ENCODE data around the gene C11orf16.
A peak's percentile ranks its signal among the peaks of the same experiment; 100 is the strongest.
"Not testable (repeated sequence)": the region's sequence is repeated elsewhere in the genome, so short reads cannot be mapped to it uniquely, and the experiment has no call there.

Gene C11orf16, protein sequence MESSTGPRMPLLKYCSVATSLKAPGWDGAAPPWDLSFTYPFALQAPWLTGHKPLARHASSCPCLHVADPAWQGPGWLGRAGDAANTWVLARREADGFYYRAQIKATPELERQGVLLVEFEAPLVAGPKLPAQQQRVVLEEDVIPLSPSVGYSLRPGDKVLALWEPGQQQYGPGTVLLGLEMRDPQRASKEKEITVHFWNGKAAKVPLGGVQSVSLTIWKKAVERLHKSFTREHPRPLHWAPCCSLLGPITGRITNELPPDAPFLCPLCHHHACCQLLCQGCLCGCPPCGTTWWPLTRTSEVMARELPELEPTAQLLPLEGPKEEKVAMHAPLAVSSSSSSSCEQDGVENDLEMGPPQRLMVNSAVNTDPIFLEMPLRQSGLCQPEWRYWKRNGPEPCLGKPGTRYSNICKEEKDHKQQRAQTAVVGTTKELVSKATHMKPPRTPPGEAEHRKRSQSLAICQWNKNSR

GRCh38 chr11:8932564-8933180, at the start of gene C11orf16:
C11orf16 (minus strand) TSS chr11:8932947; CDS start chr11:8932308, 639 bp downstream.
- H3K4me1 ChIP-seq (ENCODE audit: control insufficient read depth in 5 of 5, insufficient read depth in 5 of 5, low read length in 5 of 5): no peaks in the 10 kb centered on the region
- no peak within 1 kb of the TSS for H3K4me3 ChIP-seq (ENCODE audit: low read depth in 1 of 5, low read length in 5 of 5)
- H3K36me3 ChIP-seq (ENCODE audit: control insufficient read depth in 5 of 5, insufficient read depth in 5 of 5, low read length in 5 of 5): no peaks in the 10 kb centered on the region
- H3K27me3 ChIP-seq (ENCODE audit: control insufficient read depth in 5 of 5, insufficient read depth in 4 of 5, low read length in 5 of 5): no peaks in the 10 kb centered on the region
- H3K9me3 ChIP-seq (ENCODE audit: control insufficient read depth in 5 of 5, low read length in 5 of 5): no peaks in the 10 kb centered on the region
- H3K9ac ChIP-seq (ENCODE audit: low read length in 5 of 5): no peak within 1 kb of the TSS
- no peak within 1 kb of the TSS for H3K27ac ChIP-seq (ENCODE audit: low read depth, low read length)

DNA sequence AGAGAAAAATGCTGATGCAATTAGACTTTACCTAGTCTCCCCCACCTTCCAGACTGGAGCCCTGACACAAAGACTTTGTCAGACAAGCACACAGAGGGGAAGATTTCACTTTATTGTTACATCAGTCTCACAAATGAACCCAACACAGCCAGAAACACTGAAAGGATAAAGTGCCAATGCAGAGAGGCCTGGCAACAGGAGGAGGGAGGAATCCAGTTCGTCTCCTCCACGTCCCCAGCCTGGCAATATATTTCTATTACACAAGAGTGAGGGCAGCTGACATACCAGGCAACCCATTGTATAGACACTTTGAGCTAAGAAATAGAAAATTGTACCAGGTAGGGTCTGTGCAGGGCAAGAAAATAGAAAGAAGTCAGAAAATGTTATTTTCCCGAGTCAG, 47.7 kb upstream of the C11orf16 start:
- H3K9ac ChIP-seq (ENCODE audit: low read length in 5 of 5): no peak overlapping the region
- H3K27me3 ChIP-seq (ENCODE audit: control insufficient read depth in 5 of 5, insufficient read depth in 4 of 5, low read length in 5 of 5): no peaks in the 10 kb centered on the region

DNA sequence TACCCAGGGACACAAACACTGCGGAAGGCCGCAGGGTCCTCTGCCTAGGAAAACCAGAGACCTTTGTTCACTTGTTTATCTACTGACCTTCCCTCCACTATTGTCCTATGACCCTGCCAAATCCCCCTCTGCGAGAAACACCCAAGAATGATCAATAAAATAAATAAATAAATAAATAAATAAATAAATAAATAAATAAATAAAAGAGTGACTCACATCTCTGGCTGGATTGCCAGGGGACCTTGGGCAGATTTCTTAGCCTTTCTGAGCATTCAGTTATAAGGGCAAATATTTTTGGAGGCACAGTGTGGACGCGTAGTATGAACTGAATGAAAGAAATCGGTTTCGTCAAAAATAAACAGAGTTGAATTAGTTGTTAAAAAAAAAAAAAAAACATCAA, 46.6 kb upstream of the C11orf16 start:
- H3K4me1 ChIP-seq (ENCODE audit: control insufficient read depth in 5 of 5, insufficient read depth in 5 of 5, low read length in 5 of 5); H3K36me3 ChIP-seq (ENCODE audit: control insufficient read depth in 5 of 5, insufficient read depth in 5 of 5, low read length in 5 of 5); H3K27ac ChIP-seq (ENCODE audit: low read depth, low read length); H3K9me3 ChIP-seq (ENCODE audit: control insufficient read depth in 5 of 5, low read length in 5 of 5); H3K4me3 ChIP-seq (ENCODE audit: low read depth in 1 of 5, low read length in 5 of 5); H3K9ac ChIP-seq (ENCODE audit: low read length in 5 of 5); H3K27me3 ChIP-seq (ENCODE audit: control insufficient read depth in 5 of 5, insufficient read depth in 4 of 5, low read length in 5 of 5): not testable (repeated sequence)

More for the DNA sequence above, 47.7 kb upstream of the C11orf16 start:
- no peaks in the 10 kb centered on the region for H3K36me3 ChIP-seq (ENCODE audit: control insufficient read depth in 5 of 5, insufficient read depth in 5 of 5, low read length in 5 of 5)
- H3K4me1 ChIP-seq (ENCODE audit: control insufficient read depth in 5 of 5, insufficient read depth in 5 of 5, low read length in 5 of 5): no peaks in the 10 kb centered on the region
- H3K4me3 ChIP-seq (ENCODE audit: low read depth in 1 of 5, low read length in 5 of 5): no peak overlapping the region
- H3K9me3 ChIP-seq (ENCODE audit: control insufficient read depth in 5 of 5, low read length in 5 of 5): no peaks in the 10 kb centered on the region
- H3K27ac ChIP-seq (ENCODE audit: low read depth, low read length): no peak overlapping the region

DNA sequence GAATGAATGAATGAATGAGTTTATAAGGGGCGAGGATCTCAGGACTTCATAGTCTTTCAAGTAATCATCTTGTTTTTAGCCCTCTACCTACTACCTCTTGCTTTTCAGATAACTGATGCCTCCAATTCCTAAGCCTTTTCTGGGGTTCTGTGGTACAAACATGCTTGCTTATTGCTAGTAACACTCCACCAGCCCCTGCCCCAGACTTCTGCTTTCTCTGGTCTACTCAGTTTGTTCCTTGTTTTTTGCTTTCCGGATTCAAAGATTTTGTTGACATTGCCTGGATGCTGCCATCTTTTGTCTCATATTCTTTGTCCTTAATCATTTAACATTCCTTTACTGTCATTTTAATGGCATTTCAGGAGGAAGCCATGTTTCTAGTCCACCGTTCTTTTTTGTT, 40.4 kb upstream of the C11orf16 start:
- no peak overlapping the region for H3K27ac ChIP-seq (ENCODE audit: low read depth, low read length)
- H3K27me3 ChIP-seq (ENCODE audit: control insufficient read depth in 5 of 5, insufficient read depth in 4 of 5, low read length in 5 of 5): no peaks in the 10 kb centered on the region
- H3K36me3 ChIP-seq (ENCODE audit: control insufficient read depth in 5 of 5, insufficient read depth in 5 of 5, low read length in 5 of 5): no peaks in the 10 kb centered on the region
- H3K4me1 ChIP-seq (ENCODE audit: control insufficient read depth in 5 of 5, insufficient read depth in 5 of 5, low read length in 5 of 5): no peaks in the 10 kb centered on the region
- H3K9ac ChIP-seq (ENCODE audit: low read length in 5 of 5): no peak overlapping the region
- H3K4me3 ChIP-seq (ENCODE audit: low read depth in 1 of 5, low read length in 5 of 5): no peak overlapping the region
- no peaks in the 10 kb centered on the region for H3K9me3 ChIP-seq (ENCODE audit: control insufficient read depth in 5 of 5, low read length in 5 of 5)

DNA sequence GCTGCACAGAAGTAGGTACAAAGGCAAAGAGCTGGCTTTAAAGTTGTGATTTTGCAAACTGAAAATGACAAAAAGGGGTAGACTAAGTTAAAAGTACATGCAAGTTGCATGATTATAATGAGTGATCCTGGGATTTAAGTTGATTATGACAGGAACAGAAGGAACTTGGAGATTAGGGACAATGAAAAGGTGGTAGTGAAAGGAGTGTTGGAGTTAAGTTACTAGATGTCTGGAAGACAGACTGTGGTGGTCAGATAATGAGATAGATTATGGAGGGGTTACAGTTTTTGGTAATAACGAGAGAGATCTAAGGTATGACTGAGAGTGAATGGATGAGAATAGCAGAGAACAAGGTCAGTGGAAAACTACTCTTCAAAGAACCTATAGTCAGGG, 39.2 kb upstream of the C11orf16 start:
- H3K4me1 ChIP-seq (ENCODE audit: control insufficient read depth in 5 of 5, insufficient read depth in 5 of 5, low read length in 5 of 5): no peaks in the 10 kb centered on the region
- no peak overlapping the region for H3K4me3 ChIP-seq (ENCODE audit: low read depth in 1 of 5, low read length in 5 of 5)
- peaks cover 0 to 5% (median 0%) of the 10 kb centered on the region in 5 donors for H3K36me3 ChIP-seq (ENCODE audit: control insufficient read depth in 5 of 5, insufficient read depth in 5 of 5, low read length in 5 of 5)
- H3K27ac ChIP-seq (ENCODE audit: low read depth, low read length): no peak overlapping the region
- no peak overlapping the region for H3K9ac ChIP-seq (ENCODE audit: low read length in 5 of 5)
- no peaks in the 10 kb centered on the region for H3K27me3 ChIP-seq (ENCODE audit: control insufficient read depth in 5 of 5, insufficient read depth in 4 of 5, low read length in 5 of 5)
- H3K9me3 ChIP-seq (ENCODE audit: control insufficient read depth in 5 of 5, low read length in 5 of 5): no peaks in the 10 kb centered on the region

- H3K27ac ChIP-seq (ENCODE audit: low read depth, low read length): no peak overlapping the region
- no peaks in the 10 kb centered on the region for H3K27me3 ChIP-seq (ENCODE audit: control insufficient read depth in 5 of 5, insufficient read depth in 4 of 5, low read length in 5 of 5)
- H3K36me3 ChIP-seq (ENCODE audit: control insufficient read depth in 5 of 5, insufficient read depth in 5 of 5, low read length in 5 of 5): peaks cover 0 to 5% (median 0%) of the 10 kb centered on the region in 5 donors
- H3K9ac ChIP-seq (ENCODE audit: low read length in 5 of 5): no peak overlapping the region
- no peaks in the 10 kb centered on the region for H3K9me3 ChIP-seq (ENCODE audit: control insufficient read depth in 5 of 5, low read length in 5 of 5)
- H3K4me3 ChIP-seq (ENCODE audit: low read depth in 1 of 5, low read length in 5 of 5): no peak overlapping the region
- no peaks in the 10 kb centered on the region for H3K4me1 ChIP-seq (ENCODE audit: control insufficient read depth in 5 of 5, insufficient read depth in 5 of 5, low read length in 5 of 5)
These were observed 38.6 kb upstream of the C11orf16 start for GRCh38 chr11:8971196-8971923.

GRCh38 chr11:8967184-8967583, 34.4 kb upstream of the C11orf16 start:
- peaks cover 4 to 27% (median 20%) of the 10 kb centered on the region in 5 donors for H3K4me1 ChIP-seq (ENCODE audit: control insufficient read depth in 5 of 5, insufficient read depth in 5 of 5, low read length in 5 of 5)
- no peak overlapping the region for H3K9ac ChIP-seq (ENCODE audit: low read length in 5 of 5)
- H3K9me3 ChIP-seq (ENCODE audit: control insufficient read depth in 5 of 5, low read length in 5 of 5): no peaks in the 10 kb centered on the region
- H3K36me3 ChIP-seq (ENCODE audit: control insufficient read depth in 5 of 5, insufficient read depth in 5 of 5, low read length in 5 of 5): peaks cover 0 to 5% (median 0%) of the 10 kb centered on the region in 5 donors
- H3K27ac ChIP-seq (ENCODE audit: low read depth, low read length): no peak overlapping the region
- H3K4me3 ChIP-seq (ENCODE audit: low read depth in 1 of 5, low read length in 5 of 5): no peak overlapping the region
- H3K27me3 ChIP-seq (ENCODE audit: control insufficient read depth in 5 of 5, insufficient read depth in 4 of 5, low read length in 5 of 5): no peaks in the 10 kb centered on the region

- Histone ChIP-seq H3K36me3 (ENCODE audit: control insufficient read depth in 5 of 5, insufficient read depth in 5 of 5, low read length in 5 of 5) (peaks cover 0 to 5% (median 3%) of the 10 kb centered on the region in 5 donors), H3K9ac (ENCODE audit: low read length in 5 of 5) (peak within 1 kb of the TSS; percentile 43 to 96 (median 94)), H3K27ac (ENCODE audit: low read depth, low read length) (peak within 1 kb of the TSS; percentile 98), H3K27me3 (ENCODE audit: control insufficient read depth in 5 of 5, insufficient read depth in 4 of 5, low read length in 5 of 5) (no peaks in the 10 kb centered on the region), H3K4me3 (ENCODE audit: low read depth in 1 of 5, low read length in 5 of 5) (peak within 1 kb of the TSS; percentile 67 to 96 (median 94)), H3K4me1 (ENCODE audit: control insufficient read depth in 5 of 5, insufficient read depth in 5 of 5, low read length in 5 of 5) (peaks cover 4 to 30% (median 22%) of the 10 kb centered on the region in 5 donors), H3K9me3 (ENCODE audit: control insufficient read depth in 5 of 5, low read length in 5 of 5) (no peaks in the 10 kb centered on the region)
These were observed 31.9 kb upstream of the C11orf16 start, which contains the start of gene TMEM9B for GRCh38 chr11:8964324-8965320. TMEM9B (minus strand) TSS chr11:8964442; CDS start chr11:8964313, 129 bp downstream.
